ENCODE measurements around the gene TNFRSF11A.
A peak's percentile ranks its signal among the peaks of the same experiment; 100 is the strongest.

Gene TNFRSF11A

GRCh38 chr18:62324917-62325805 lies at the start of gene TNFRSF11A:
TNFRSF11A (plus strand) TSS chr18:62325310; CDS start chr18:62325353, 43 bp downstream.
- peak; percentile 57 for DNase-seq (ENCODE audit: low spot score)

- DNase-seq (ENCODE audit: low spot score) = no peak
Observed at GRCh38 chr18:62277045-62277444, 48.1 kb upstream of the TNFRSF11A start.

GRCh38 chr18:62279561-62279960 lies 45.5 kb upstream of the TNFRSF11A start:
- no peak for DNase-seq (ENCODE audit: low spot score)

- DNase-seq (ENCODE audit: low spot score) = no peak
Observed at GRCh38 chr18:62280058-62280457, 45.1 kb upstream of the TNFRSF11A start.

- no peak for DNase-seq (ENCODE audit: low spot score)
Observed at GRCh38 chr18:62280786-62281185, 44.3 kb upstream of the TNFRSF11A start.

GRCh38 chr18:62281684-62282083 lies 43.4 kb upstream of the TNFRSF11A start:
- no peak for DNase-seq (ENCODE audit: low spot score)

- DNase-seq (ENCODE audit: low spot score) = no peak
Observed at GRCh38 chr18:62282188-62282629, 42.9 kb upstream of the TNFRSF11A start.

- DNase-seq (ENCODE audit: low spot score) = no peak
Observed at GRCh38 chr18:62284637-62285036, 40.5 kb upstream of the TNFRSF11A start.

- no peak for DNase-seq (ENCODE audit: low spot score)
Observed at GRCh38 chr18:62285281-62285680, 39.8 kb upstream of the TNFRSF11A start.

GRCh38 chr18:62287781-62288664 lies 37.1 kb upstream of the TNFRSF11A start:
- DNase-seq (ENCODE audit: low spot score) = no peak

GRCh38 chr18:62288665-62289008 lies 36.5 kb upstream of the TNFRSF11A start:
- DNase-seq (ENCODE audit: low spot score) = no peak

GRCh38 chr18:62289047-62289446 lies 36.1 kb upstream of the TNFRSF11A start:
- no peak for DNase-seq (ENCODE audit: low spot score)

GRCh38 chr18:62294073-62294472 lies 31.0 kb upstream of the TNFRSF11A start:
- no peak for DNase-seq (ENCODE audit: low spot score)

GRCh38 chr18:62300359-62300963 lies 24.6 kb upstream of the TNFRSF11A start:
- no peak for DNase-seq (ENCODE audit: low spot score)

GRCh38 chr18:62301322-62301721 lies 23.8 kb upstream of the TNFRSF11A start:
- no peak for DNase-seq (ENCODE audit: low spot score)

- DNase-seq (ENCODE audit: low spot score) = no peak
Observed at GRCh38 chr18:62312851-62313250, 12.3 kb upstream of the TNFRSF11A start.

GRCh38 chr18:62318228-62319180 lies 6.6 kb upstream of the TNFRSF11A start:
- DNase-seq (ENCODE audit: low spot score) = no peak

- DNase-seq (ENCODE audit: low spot score) = no peak
Observed at GRCh38 chr18:62321201-62321600, 3.9 kb upstream of the TNFRSF11A start.

GRCh38 chr18:62323483-62324180 lies 1.5 kb upstream of the TNFRSF11A start:
- DNase-seq (ENCODE audit: low spot score) = no peak

GRCh38 chr18:62324181-62324828 lies 805 bp upstream of the TNFRSF11A start:
- DNase-seq (ENCODE audit: low spot score) = no peak
